A549 (cell line): ENCODE data around the gene VPS13D.

Experiments used
- CTCF ChIP-seq: fragments of >200 bp; sonication (Bioruptor Twin); formaldehyde crosslinking; IDR thresholded peaks from 3 replicates; pipeline ENCODE4 v1.5.1; 2016
- HOXB5 ChIP-seq: fragments of 250-450 bp; sonication (Bioruptor Pico); IDR thresholded peaks from 2 replicates; pipeline ENCODE4 v1.5.0; 2020; ENCODE audit warnings: mild to moderate bottlenecking, moderate library complexity
- JUN ChIP-seq, 2 experiments: fragments of >200 bp; sonication (Bioruptor Twin); formaldehyde crosslinking; IDR thresholded peaks; 2 replicates in 1 of 2; 3 replicates in 1 of 2; pipeline ENCODE4 v1.6.1; 2016 to 2017
- NR3C1 ChIP-seq: fragments of >200 bp; sonication (Bioruptor Twin); formaldehyde crosslinking; IDR thresholded peaks from 3 replicates; pipeline ENCODE4 v1.6.1; 2017
- POLR2A ChIP-seq: IDR thresholded peaks from 2 replicates; pipeline ENCODE4 v1.6.1; 2012; ENCODE audit warnings: mild to moderate bottlenecking, low read length
- RAD21 ChIP-seq, 2 experiments: fragments of >200 bp in 1 of 2; sonication (Bioruptor Twin) in 1 of 2; formaldehyde crosslinking in 1 of 2; IDR thresholded peaks in 1 of 2; conservative IDR thresholded peaks in 1 of 2; 2 replicates in 1 of 2; 3 replicates in 1 of 2; pipeline ENCODE4 v1.6.1; 2012 to 2018; ENCODE audit warnings: inconsistent platforms in 1 of 2
- TP53 ChIP-seq: fragments of 250-450 bp; sonication (Bioruptor Pico); IDR thresholded peaks from 2 replicates; pipeline ENCODE4 v1.5.0; 2021; ENCODE audit warnings: mild to moderate bottlenecking, moderate library complexity
- USF2 ChIP-seq: fragments of 450-650 bp; IDR thresholded peaks from 2 replicates; pipeline ENCODE4 v1.6.1; 2014; ENCODE audit warnings: antibody characterized with exemption
- TF ChIP-seq, protein P1 (sequence below): IDR thresholded peaks from 2 replicates; pipeline ENCODE4 v1.6.1; 2012

- no peak for TF ChIP-seq TP53 (CRISPR knock-in tag)
- no peak for TF ChIP-seq NR3C1
- TF ChIP-seq CTCF, result no peak
- no peak for TF ChIP-seq POLR2A
- TF ChIP-seq, protein P1, sequence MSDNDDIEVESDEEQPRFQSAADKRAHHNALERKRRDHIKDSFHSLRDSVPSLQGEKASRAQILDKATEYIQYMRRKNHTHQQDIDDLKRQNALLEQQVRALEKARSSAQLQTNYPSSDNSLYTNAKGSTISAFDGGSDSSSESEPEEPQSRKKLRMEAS, result no peak
- TF ChIP-seq JUN (IDR thresholded peaks at IDR 0.05), result no peak
- TF ChIP-seq RAD21 (conservative IDR thresholded peaks at IDR 0.05 in 1 of 2, IDR thresholded peaks at IDR 0.05 in 1 of 2), result no peak
- no peak for TF ChIP-seq HOXB5
- TF ChIP-seq USF2, result no peak
These were observed 43.7 kb upstream of the VPS13D start for GRCh38 chr1:12185918-12186678.
